NCI-H510A (cell line): ENCODE measurements around the gene NFE2L2.
"Not testable (repeated sequence)": the region's sequence is repeated elsewhere in the genome, so short reads cannot be mapped to it uniquely, and the experiment has no call there.

Experiments
- DNase-seq: peaks from one replicate; lab custom pipeline; 2025; lab: John Stamatoyannopoulos, UW

Gene NFE2L2

GRCh38 chr2:177256026-177256425 is 8.5 kb downstream of the NFE2L2 start:
- DNase-seq = no peak

GRCh38 chr2:177255227-177255601 is 9.3 kb downstream of the NFE2L2 start:
- DNase-seq = no peak

- DNase-seq = no peak
These were observed 9.9 kb downstream of the NFE2L2 start for GRCh38 chr2:177254433-177255226.

GRCh38 chr2:177253704-177254103 is 10.8 kb downstream of the NFE2L2 start:
- no peak for DNase-seq

- no peak for DNase-seq
These were observed 11.6 kb downstream of the NFE2L2 start for GRCh38 chr2:177252808-177253531.

- DNase-seq = no peak
These were observed 13.4 kb downstream of the NFE2L2 start for GRCh38 chr2:177251165-177251542.

- DNase-seq = no peak
These were observed 14.1 kb downstream of the NFE2L2 start for GRCh38 chr2:177250461-177250860.

- DNase-seq = no peak
These were observed 15.5 kb downstream of the NFE2L2 start for GRCh38 chr2:177249038-177249437.

GRCh38 chr2:177247693-177248262 is 16.7 kb downstream of the NFE2L2 start:
- no peak for DNase-seq

- not testable (repeated sequence) for DNase-seq
These were observed 17.9 kb downstream of the NFE2L2 start for GRCh38 chr2:177246523-177247030.

GRCh38 chr2:177246000-177246399 is 18.5 kb downstream of the NFE2L2 start:
- no peak for DNase-seq

GRCh38 chr2:177245010-177245422 is 19.5 kb downstream of the NFE2L2 start:
- DNase-seq = no peak

GRCh38 chr2:177244244-177244771 is 20.2 kb downstream of the NFE2L2 start:
- no peak for DNase-seq

- no peak for DNase-seq
These were observed 21.1 kb downstream of the NFE2L2 start for GRCh38 chr2:177243476-177243875.

GRCh38 chr2:177243073-177243472 is 21.5 kb downstream of the NFE2L2 start:
- no peak for DNase-seq

GRCh38 chr2:177242121-177242987 is 22.2 kb downstream of the NFE2L2 start:
- no peak for DNase-seq

- DNase-seq = no peak
These were observed 22.8 kb downstream of the NFE2L2 start for GRCh38 chr2:177241711-177242120.

- DNase-seq = no peak
These were observed 24.4 kb downstream of the NFE2L2 start for GRCh38 chr2:177239932-177240630.

- DNase-seq = no peak
These were observed 25.5 kb downstream of the NFE2L2 start for GRCh38 chr2:177239053-177239452.

GRCh38 chr2:177237932-177238331 is 26.6 kb downstream of the NFE2L2 start:
- DNase-seq = no peak

- no peak for DNase-seq
These were observed 28.6 kb downstream of the NFE2L2 start for GRCh38 chr2:177235855-177236437.
